DOHH2 (cell line): ENCODE measurements around the gene CACNA2D1.

ENCODE experiments used
- CTCF ChIP-seq: fragments of 200-600 bp; sonication (generic); IDR thresholded peaks from one replicate; pipeline ENCODE4 v1.5.1; 2014; ENCODE audit warnings: antibody characterized with exemption, mild to moderate bottlenecking, low read depth, low read length; ENCODE audit not compliant: poor library complexity, severe bottlenecking
- EZH2phosphoT487 ChIP-seq: fragments of 200-600 bp; sonication (generic); IDR thresholded peaks from 2 replicates; pipeline ENCODE4 v1.6.1; 2017; ENCODE audit warnings: borderline replicate concordance, mild to moderate bottlenecking, antibody characterized with exemption, low read length, moderate library complexity, mixed read lengths

GRCh38 chr7:82274681-82275080 is 168.9 kb downstream of the CACNA2D1 start:
- TF ChIP-seq CTCF (no peak), EZH2phosphoT487 (no peak)
